ENCODE results near the gene GPR137.
"Not testable (repeated sequence)": the region's sequence is repeated elsewhere in the genome, so short reads cannot be mapped to it uniquely, and the experiment has no call there.

Gene GPR137

DNA sequence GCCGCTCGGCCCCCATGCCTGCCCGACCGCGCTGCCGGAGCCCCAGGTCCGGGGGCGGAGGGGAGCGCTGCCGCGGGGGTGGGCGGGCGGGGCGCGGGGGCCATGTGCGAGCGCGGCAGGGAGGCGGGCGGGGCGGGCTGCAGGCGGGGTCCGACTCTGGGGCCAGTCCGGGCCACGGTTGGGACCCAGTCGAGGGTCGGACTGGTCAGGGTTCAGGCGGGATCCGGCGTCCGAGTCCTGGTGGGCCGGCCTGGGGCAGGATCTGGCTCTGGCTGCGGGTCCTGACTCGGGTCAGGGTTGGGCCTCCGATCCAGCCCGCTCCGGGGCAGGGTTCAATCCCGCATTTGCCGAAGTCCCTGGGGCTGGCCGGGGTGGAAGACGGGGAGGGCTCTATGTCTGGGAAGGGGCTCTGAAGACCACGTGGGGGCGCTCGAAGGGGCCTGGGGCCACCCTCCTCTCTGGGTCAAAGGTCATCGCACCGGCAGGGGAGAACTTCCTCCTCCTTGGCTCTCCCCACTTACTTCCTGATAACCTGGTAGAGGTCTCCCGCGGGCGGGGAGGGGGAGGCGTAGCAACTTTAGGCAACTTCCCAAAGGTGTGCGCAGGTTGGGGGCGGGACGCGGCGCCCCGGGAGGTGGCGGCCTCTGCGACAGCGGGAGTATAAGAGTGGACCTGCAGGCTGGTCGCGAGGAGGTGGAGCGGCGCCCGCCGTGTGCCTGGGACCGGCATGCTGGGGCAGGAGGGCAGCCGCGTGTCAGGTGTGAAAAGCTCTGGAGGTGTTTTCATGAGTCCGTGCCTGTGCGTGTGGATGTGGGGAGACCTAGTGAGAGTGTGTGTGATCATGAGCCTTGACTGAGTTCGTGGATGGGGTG, 20.3 kb downstream of the GPR137 start:
- peak; percentile 51 for DNase-seq

DNA sequence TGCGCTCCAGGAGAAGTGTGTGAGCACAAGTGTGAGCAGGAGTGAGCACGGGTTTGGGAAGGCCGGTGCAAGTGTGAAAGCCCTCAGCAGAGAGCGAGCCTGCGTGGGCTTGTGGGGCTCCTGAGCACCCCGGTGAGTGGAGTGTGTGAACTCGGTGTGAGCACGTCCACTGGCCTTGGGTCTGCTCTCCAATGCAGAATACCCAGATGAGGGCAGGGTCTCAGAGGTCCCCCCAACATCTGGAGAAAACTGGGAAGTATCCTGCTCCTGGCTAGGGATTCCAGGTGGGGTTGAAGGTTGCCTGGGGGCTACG, 20.9 kb downstream of the GPR137 start:
- DNase-seq: no peak

DNA sequence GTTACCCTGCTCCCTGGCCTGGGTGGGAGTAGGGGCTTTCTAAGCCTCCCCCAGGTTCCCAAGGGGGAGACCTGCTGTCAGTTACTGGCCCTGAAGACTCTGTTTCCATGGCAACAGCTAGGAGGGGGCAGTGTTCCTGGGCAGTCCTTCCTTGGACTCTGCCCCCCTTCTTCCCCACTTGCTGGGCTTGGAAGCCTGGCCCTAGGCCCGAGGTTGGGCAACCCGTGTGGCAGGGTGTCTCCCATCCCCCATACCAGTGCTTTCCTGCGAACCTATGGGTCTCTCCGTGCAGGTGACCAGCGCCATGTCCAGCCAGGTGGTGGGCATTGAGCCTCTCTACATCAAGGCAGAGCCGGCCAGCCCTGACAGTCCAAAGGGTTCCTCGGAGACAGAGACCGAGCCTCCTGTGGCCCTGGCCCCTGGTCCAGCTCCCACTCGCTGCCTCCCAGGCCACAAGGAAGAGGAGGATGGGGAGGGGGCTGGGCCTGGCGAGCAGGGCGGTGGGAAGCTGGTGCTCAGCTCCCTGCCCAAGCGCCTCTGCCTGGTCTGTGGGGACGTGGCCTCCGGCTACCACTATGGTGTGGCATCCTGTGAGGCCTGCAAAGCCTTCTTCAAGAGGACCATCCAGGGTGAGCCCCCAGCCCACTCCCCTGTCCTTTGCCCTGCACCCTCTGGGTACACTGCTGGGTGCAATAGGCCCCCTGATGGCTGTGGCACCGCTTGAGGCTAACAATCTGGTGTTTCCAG, 21.4 kb downstream of the GPR137 start:
- DNase-seq: no peak

DNA sequence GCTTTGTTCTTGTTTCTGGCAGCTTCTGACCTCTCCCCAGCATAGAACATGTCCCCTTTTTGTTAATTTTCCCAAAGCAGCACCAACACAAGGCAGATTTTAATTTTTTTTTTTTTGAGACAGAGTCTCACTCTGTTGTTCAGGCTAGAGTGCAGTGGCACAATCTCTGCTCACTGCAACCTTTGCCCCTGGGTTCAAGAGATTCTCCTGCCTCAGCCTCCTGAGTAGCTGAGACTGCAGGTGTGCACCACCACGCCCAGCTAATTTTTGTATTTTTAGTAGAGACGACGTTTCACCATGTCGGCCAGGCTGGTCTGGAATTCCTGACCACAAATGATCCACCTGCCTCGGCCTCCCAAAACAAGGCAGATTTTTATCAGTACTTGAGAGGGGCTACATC, 22.1 kb downstream of the GPR137 start:
- not testable (repeated sequence) for DNase-seq

DNA sequence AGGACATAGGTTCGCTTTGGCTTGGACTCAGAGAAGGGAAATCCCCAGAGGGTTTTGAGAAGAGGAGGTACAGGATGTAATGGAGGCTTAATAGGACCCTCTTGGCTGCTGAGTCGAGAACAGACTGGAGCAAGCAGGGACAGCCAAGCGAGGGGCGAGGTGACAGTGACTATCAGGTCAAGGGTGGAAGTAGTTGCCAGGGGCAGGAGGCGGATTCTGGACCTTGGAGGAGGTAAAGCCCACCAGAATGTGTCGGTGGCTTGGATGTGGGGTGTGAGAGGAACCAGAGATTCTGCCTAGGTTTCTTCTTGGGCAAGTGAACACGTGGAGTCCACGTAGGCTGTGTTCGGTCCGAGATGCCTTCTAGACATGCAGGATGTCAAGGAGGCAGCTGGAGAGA, 27.3 kb downstream of the GPR137 start:
- DNase-seq: no peak

DNA sequence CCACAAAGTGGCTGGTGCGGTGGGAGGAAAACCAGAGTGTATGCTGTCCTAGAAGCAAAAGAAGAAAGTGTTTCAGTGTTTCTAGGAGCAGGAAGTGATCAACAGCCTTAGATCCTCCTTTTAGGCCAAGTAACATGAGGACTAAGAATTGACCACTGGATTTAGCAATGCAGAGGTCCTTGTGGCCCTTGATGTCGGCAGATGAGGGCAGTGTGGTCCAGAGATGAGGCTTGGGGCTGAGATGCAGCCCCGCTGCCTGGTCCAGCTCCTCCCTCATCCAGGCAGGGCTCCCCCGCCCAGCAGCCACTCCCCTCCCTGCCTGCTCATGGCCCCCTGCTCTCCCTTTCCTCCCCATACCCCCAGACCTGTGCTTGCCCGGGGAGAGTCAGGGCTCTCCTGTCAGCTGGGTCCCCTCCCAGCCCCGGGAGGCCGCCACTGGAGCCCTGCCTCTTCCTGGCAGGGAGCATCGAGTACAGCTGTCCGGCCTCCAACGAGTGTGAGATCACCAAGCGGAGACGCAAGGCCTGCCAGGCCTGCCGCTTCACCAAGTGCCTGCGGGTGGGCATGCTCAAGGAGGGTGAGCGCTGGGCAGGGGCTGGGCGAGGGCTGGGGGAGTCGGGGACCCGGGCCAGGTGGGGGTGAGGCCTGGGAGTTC, 28.0 kb downstream of the GPR137 start:
- no peak for DNase-seq

DNA sequence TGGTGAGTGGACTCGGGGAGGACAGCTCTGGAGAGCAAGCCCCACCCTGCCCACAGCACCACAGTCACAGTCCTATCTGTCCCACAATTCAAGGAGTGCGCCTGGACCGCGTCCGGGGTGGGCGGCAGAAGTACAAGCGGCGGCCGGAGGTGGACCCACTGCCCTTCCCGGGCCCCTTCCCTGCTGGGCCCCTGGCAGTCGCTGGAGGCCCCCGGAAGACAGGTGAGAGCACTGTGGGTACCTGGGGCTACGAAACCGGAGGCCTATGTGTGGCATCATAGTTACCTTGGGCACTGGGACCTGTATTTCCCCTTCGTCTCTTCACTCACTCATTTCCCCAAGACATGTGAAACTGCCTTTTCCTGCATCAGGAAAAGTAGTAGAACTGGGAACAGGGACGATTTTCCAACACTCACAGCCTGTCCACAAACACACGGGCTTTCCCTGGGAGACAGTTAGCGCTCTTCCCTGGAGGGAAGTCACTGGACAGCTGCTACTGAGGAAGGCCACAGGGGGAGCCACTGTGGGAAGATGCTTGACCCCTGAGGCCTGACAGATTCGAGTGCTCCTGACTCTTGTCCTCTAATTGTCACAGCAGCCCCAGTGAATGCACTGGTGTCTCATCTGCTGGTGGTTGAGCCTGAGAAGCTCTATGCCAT, 28.6 kb downstream of the GPR137 start:
- no peak for DNase-seq

DNA sequence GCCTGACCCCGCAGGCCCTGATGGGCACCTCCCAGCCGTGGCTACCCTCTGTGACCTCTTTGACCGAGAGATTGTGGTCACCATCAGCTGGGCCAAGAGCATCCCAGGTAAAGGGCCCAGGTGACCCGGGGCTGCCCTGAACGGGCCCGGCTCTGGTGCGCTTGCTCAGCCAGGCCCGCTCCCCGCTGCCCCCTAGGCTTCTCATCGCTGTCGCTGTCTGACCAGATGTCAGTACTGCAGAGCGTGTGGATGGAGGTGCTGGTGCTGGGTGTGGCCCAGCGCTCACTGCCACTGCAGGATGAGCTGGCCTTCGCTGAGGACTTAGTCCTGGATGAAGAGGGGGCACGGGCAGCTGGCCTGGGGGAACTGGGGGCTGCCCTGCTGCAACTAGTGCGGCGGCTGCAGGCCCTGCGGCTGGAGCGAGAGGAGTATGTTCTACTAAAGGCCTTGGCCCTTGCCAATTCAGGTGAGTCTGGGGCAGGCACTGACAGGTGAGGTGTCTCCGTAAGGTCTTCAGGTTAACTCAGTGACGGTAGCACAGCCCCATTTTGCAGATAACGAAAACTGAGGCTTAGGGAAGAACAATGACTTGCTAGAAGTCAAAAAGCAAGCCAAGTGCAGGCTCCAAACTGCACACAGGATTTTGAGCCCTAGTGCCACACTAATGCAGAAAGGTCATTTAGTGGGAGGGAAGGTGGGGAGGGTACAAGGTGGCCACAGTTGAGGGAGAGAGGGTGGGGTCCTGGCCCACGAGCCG, 29.3 kb downstream of the GPR137 start:
- DNase-seq: no peak

DNA sequence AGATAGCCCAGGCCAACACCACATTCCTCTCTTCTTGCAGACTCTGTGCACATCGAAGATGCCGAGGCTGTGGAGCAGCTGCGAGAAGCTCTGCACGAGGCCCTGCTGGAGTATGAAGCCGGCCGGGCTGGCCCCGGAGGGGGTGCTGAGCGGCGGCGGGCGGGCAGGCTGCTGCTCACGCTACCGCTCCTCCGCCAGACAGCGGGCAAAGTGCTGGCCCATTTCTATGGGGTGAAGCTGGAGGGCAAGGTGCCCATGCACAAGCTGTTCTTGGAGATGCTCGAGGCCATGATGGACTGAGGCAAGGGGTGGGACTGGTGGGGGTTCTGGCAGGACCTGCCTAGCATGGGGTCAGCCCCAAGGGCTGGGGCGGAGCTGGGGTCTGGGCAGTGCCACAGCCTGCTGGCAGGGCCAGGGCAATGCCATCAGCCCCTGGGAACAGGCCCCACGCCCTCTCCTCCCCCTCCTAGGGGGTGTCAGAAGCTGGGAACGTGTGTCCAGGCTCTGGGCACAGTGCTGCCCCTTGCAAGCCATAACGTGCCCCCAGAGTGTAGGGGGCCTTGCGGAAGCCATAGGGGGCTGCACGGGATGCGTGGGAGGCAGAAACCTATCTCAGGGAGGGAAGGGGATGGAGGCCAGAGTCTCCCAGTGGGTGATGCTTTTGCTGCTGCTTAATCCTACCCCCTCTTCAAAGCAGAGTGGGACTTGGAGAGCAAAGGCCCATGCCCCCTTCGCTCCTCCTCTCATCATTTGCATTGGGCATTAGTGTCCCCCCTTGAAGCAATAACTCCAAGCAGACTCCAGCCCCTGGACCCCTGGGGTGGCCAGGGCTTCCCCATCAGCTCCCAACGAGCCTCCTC, 30.2 kb downstream of the GPR137 start:
- not testable (repeated sequence) for DNase-seq

DNA sequence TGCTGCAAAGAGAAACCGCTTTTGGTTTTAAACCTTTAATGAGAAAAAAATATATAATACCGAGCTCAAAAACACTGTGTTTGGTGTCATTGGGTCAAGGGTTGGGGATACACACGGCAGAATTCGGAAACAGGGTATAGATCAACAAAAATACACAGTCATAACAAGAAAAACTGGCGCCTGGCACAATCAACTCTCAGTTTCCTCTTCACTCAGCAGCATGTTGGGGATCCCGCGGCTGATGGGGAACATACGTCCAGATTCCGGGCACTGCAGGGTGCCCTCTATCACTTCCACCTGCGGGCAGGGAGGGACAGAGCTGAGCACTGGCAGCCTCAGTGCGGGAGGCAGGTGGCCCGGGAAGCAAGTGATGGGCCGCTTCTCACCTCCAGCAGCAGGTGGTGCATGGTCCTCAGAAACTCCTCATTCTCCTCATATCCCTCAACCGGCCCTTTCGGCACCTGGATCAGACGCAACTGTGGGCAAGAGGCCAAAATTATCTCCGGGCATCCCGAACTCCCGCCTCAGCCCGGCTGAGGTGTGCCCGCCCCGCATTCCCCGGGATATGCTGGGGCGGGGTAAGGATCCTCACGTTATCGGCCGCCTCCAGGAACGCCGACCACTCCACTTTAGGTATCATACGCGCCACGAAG, 31.1 kb downstream of the GPR137 start:
- no peak for DNase-seq

DNA sequence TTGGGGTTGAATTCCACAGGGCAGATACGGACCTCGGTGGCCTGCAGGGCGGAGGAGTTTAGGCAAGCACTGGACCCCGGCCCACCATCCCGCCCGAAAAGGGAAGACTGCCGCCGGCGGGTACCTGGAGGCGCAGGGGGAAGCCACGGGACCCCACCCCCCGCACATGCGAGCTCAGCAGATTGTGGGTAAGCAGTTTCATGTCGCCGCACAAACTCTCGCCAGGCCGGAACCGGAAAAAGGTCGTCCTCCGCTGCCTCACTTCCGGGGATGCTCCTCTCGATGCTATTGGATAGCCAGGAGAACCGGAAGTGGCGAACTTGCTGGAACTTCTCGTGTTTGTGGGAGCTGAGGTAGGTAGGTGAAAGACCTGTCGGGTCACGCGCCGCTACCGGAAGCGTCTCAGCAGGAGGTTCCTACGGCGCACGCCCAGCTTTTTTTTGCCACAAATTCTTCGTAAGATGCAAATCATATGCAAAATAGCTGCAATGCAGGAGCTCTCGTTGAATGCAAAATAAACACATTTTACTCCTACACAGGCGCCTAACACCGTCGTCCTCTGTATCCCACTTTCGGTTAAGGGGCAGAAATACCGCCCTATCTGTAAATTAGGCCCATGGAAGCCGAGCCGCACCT, 31.8 kb downstream of the GPR137 start, which contains the start of gene TRMT112:
Gene TRMT112 (minus strand): TSS at position 235 of the 636 bp plus-strand sequence. CDS start 33 bp downstream, at position 202.
- DNase-seq: peak; percentile 98

DNA sequence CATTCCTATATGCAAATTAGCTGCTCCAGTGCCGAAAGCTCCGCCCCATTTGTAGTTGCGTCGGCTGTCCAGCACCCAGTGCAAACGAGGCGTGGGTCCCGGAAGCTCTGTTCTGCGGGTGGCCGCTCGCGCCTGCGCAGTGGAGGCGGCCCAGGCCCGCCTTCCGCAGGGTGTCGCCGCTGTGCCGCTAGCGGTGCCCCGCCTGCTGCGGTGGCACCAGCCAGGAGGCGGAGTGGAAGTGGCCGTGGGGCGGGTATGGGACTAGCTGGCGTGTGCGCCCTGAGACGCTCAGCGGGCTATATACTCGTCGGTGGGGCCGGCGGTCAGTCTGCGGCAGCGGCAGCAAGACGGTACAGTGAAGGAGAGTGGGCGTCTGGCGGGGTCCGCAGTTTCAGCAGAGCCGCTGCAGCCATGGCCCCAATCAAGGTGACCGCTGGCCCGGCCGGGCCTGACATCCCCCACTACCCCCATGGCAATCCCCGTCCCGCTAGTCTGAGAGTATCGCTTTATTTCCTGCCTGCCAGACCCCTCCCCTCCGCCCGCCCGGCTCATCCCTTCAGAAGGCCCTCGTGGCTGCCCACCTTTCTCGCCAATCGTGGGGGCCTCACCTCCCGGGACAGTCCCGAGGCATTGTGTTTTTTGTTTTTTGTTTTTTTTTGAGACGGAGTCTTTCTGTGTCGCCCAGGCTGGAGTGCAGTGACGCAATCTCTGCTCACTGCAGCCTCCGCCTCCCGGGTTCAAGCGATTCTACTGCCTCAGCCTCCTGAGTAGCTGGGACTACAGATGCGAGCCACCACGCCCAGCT, 32.5 kb downstream of the GPR137 start, which contains the start of gene PRDX5:
Gene PRDX5 (plus strand): TSS at position 161 of the 805 bp plus-strand sequence. CDS start 95 bp downstream, at position 256.
- DNase-seq: peak; percentile 97

DNA sequence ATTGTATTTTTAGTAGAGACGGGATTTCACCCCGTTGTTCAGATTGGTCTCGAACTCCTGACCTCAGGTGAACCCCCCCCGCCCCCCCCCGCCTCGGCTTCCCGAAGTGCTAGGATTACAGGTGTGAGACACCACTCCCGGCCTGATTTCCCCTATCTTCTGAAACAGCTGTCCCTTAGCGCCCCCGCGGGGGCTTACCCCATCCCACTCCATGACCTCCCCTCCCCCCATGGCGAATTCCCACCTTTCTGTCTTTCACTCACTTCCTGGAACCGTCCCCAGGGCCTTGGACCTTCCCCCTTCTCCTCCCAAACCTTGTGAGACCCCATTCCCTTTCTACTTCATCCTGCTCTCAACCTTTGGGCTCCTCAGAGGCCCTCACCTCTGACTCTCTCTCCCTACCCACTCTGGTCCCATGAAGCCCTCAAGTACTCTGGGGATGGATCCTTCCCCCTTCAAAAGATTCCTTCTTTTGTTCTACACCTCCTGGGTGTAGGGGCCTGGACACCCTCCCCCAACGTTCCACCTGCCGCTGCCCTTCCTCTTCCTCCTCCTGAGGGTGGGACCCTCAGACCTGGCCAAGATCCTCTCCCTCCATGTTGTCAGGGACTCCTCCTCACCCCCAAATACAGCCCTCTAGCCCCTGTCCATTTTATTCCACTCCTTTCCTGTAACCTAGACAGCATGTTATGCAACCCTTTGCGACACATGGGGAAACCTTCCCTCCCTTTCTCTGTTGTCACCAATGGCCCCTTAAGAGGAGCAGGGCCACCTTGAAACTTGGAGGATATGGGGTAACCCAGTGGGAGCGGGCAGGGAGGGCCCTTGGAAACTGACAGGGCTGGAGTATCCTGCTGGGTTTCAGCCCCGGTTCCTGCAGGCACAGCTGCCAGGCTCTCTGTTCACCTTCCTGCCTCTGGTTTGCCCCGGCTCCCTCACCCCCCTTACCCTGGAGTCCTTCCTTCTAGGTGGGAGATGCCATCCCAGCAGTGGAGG, 33.4 kb downstream of the GPR137 start:
- DNase-seq: no peak

DNA sequence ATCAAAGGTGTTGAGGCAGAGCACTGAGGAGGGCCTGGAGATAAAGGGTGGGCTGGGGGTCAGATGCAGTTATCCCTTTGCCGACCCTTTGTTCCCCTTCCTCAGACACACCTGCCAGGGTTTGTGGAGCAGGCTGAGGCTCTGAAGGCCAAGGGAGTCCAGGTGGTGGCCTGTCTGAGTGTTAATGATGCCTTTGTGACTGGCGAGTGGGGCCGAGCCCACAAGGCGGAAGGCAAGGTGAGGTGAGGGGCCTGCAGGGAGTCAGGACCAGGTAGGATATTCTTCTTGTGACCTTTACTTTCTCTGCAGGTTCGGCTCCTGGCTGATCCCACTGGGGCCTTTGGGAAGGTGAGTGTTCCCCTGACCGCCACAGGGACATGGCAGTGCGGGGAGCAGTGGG, 34.9 kb downstream of the GPR137 start:
- no peak for DNase-seq

DNA sequence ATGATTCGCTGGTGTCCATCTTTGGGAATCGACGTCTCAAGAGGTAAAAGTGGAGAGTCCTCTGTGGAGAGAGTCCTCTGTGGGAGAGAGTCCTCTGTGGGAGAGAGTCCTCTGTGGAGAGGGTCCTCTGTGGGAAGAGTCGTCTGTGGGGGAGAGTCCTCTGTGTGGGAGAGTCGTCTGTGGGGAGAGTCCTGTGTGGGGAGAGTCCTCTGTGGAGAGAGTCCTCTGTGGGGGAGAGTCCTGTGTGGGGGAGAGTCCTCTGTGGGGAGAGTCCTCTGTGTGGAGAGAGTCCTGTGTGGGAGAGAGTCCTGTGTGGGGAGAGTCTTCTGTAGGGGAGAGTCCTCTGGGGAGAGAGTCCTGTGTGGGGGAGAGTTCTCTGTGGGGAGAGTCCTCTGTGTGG, 35.4 kb downstream of the GPR137 start:
- no peak for DNase-seq

DNA sequence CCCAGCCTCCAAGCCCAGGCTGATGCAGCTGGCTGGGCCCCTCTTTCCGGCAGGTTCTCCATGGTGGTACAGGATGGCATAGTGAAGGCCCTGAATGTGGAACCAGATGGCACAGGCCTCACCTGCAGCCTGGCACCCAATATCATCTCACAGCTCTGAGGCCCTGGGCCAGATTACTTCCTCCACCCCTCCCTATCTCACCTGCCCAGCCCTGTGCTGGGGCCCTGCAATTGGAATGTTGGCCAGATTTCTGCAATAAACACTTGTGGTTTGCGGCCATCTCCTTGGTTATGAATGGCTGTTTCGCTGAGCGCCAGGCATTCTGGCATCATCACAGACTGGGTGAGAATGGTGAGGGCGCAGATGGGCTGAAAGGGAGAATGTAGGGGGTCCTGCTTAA, 35.9 kb downstream of the GPR137 start:
- no peak for DNase-seq

DNA sequence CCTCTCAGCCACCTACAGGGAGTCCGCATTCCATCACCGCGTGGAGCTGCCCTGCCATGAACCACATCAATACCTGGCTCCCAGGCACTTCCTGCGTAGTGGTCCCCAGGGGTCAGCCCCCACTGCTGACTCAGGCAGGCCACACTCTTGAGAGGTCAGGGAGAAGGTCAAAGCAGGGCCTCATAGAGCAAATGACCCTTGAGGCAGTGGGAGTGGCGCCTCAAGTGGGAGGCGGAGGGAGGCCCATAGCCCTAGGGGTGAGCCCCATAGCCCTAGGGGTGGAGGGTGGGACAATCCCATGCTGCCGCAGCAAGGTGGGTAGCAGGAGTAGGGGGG, 37.2 kb downstream of the GPR137 start:
- DNase-seq: no peak

DNA sequence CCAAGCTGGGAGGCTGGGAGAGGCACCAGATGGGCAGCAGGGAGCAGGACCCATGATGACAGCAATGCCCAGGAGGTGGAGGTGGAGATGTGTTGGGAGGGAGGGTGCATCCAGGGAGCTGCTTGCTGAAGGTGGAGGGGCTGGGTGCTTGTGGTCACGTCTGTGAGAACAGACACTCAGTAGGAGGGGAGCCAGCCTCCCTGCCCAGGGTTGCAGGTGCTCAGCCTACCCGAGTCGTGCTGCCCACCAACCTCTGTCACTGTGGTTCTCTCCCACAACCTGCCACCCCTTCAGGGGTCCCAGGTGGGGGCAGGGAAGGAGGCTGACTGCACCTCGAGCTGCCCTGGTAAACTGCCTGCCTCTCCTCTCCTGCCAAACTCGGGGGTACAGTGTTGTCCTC, 37.7 kb downstream of the GPR137 start:
- no peak for DNase-seq
